ENCODE results near the gene TRIM17.
A peak's percentile ranks its signal among the peaks of the same experiment; 100 is the strongest.

The TRIM17 gene

GRCh38 chr1:228416217-228416933 is at the start of gene TRIM17:
Gene TRIM17, minus strand, starts transcription at chr1:228416861. Its CDS starts 1,789 bp downstream, at chr1:228415072.
- peak in 1 of 4 experiments; percentile 30 for DNase-seq

GRCh38 chr1:228465571-228466146 is 49.0 kb upstream of the TRIM17 start:
- DNase-seq = no peak

- DNase-seq = no peak
Measured at GRCh38 chr1:228465141-228465540, 48.5 kb upstream of the TRIM17 start.

GRCh38 chr1:228464487-228464983 is 47.9 kb upstream of the TRIM17 start:
- peak; percentile 58 to 79 (median 70) for DNase-seq

- no peak for DNase-seq
Measured at GRCh38 chr1:228463559-228464455, 47.1 kb upstream of the TRIM17 start.

GRCh38 chr1:228463009-228463558 is 46.4 kb upstream of the TRIM17 start:
- no peak for DNase-seq

GRCh38 chr1:228462560-228462959 is 45.9 kb upstream of the TRIM17 start:
- DNase-seq = no peak

GRCh38 chr1:228460821-228461220 is 44.2 kb upstream of the TRIM17 start:
- DNase-seq = no peak

GRCh38 chr1:228459091-228459993 is 42.7 kb upstream of the TRIM17 start:
- DNase-seq = peak in 2 of 4 experiments; percentile 9 to 20

GRCh38 chr1:228457396-228458176 is 40.9 kb upstream of the TRIM17 start:
- peak; percentile 69 to 79 (median 76) for DNase-seq

- no peak for DNase-seq
Measured at GRCh38 chr1:228457017-228457395, 40.3 kb upstream of the TRIM17 start.

- DNase-seq = no peak
Measured at GRCh38 chr1:228456252-228457016, 39.8 kb upstream of the TRIM17 start.

GRCh38 chr1:228455715-228456114 is 39.1 kb upstream of the TRIM17 start:
- no peak for DNase-seq

- DNase-seq = no peak
Measured at GRCh38 chr1:228454238-228454637, 37.6 kb upstream of the TRIM17 start.

GRCh38 chr1:228453614-228454013 is 37.0 kb upstream of the TRIM17 start:
- no peak for DNase-seq

GRCh38 chr1:228453022-228453560 is 36.4 kb upstream of the TRIM17 start:
- DNase-seq = no peak

GRCh38 chr1:228452194-228453021 is 35.7 kb upstream of the TRIM17 start:
- DNase-seq = no peak

GRCh38 chr1:228450200-228450599 is 33.5 kb upstream of the TRIM17 start:
- DNase-seq = no peak

GRCh38 chr1:228448372-228448771 is 31.7 kb upstream of the TRIM17 start:
- DNase-seq = no peak

Data from activated naive CD4-positive, alpha-beta T cell (primary cell).